Endothelial cell of umbilical vein (primary cell): ENCODE data around the gene TMEM174. TPM values are rescaled to one million over a fixed set of nuclear protein-coding genes. Genes with fewer than 3 reads are reported as not detected.

Experiments
- BruUV-seq: library from RNA; stranded (reverse); fragments of 400-500 nt; replicated peaks from 2 replicates; lab custom pipeline; 2021; lab: Mats Ljungman, UMichigan
- CTCF ChIA-PET: fragments of 300-600, 350-600 bp; sonication (Branson Sonifier 250); formaldehyde crosslinking; loops from one replicate; lab custom pipeline; 2021; ENCODE audit warnings: antibody characterized with exemption, inconsistent platforms; lab: Charles Lee
- POLR2A ChIA-PET: fragments of 300-600, 350-600 bp; sonication (Branson Sonifier 250); formaldehyde crosslinking; loops from one replicate; lab custom pipeline; 2021; ENCODE audit warnings: antibody characterized with exemption, inconsistent platforms; lab: Charles Lee
- DNase-seq: peaks from one replicate; pipeline ENCODE4 v3.0.0-alpha.2; 2011; ENCODE audit warnings: low read depth, low spot score
- FAIRE-seq: peaks from 2 replicates; lab custom pipeline; 2011; peaks lifted over from hg19 to GRCh38; lab: Jason Lieb, UNC
- H2AFZ ChIP-seq: 2 replicates; pipeline ENCODE4 v1.6.0; 2012; ENCODE audit warnings: low read depth, low read length, control low read depth, inconsistent platforms
- H3K27ac ChIP-seq: 2 replicates; pipeline ENCODE4 v1.5.1; 2011; ENCODE audit warnings: low read depth, mild to moderate bottlenecking, control low read depth, low read length, moderate library complexity; ENCODE audit not compliant: insufficient read depth
- H3K27me3 ChIP-seq, 2 experiments: 2 replicates each; pipeline versions ENCODE4 v1.6.0 to v1.6.1; 2011; ENCODE audit warnings: low read length in 2 of 2, mixed read lengths in 1 of 2; ENCODE audit not compliant: control insufficient read depth in 2 of 2, insufficient read depth in 2 of 2
- H3K36me3 ChIP-seq, 2 experiments: 2 replicates in 1 of 2; 3 replicates in 1 of 2; pipeline ENCODE4 v1.5.1; 2011; ENCODE audit warnings: low read length in 2 of 2, mild to moderate bottlenecking in 1 of 2, moderate library complexity in 1 of 2; ENCODE audit not compliant: control insufficient read depth in 2 of 2, insufficient read depth in 2 of 2; ENCODE audit errors: extremely low read depth in 1 of 2
- H3K4me1 ChIP-seq: 3 replicates; pipeline ENCODE4 v1.5.1; 2011; ENCODE audit warnings: mild to moderate bottlenecking, low read length; ENCODE audit not compliant: control insufficient read depth, insufficient read depth; ENCODE audit errors: extremely low read depth
- H3K4me2 ChIP-seq: 2 replicates; pipeline ENCODE4 v1.6.1; 2011; ENCODE audit warnings: low read length, control low read depth, mixed read lengths; ENCODE audit not compliant: insufficient read depth
- H3K4me3 ChIP-seq, 3 experiments: fragments of 200-600 bp in 1 of 3; sonication (generic), shearing (Covaris generic) in 1 of 3; replicated peaks in 1 of 3; 2 replicates each; pipeline ENCODE4 v1.5.1; 2011 to 2016; ENCODE audit warnings: control low read depth in 3 of 3, low read length in 3 of 3, mild to moderate bottlenecking in 2 of 3, inconsistent platforms in 1 of 3, low read depth in 1 of 3, moderate library complexity in 1 of 3; ENCODE audit not compliant: insufficient read depth in 1 of 3
- H3K79me2 ChIP-seq: 2 replicates; pipeline ENCODE4 v1.6.0; 2012; ENCODE audit warnings: low read length, inconsistent platforms; ENCODE audit not compliant: control insufficient read depth, insufficient read depth
- H3K9ac ChIP-seq: replicated peaks from 2 replicates; pipeline ENCODE3; 2011; ENCODE audit warnings: low read length, control low read depth; ENCODE audit not compliant: insufficient read depth; ENCODE audit errors: extremely low read depth
- H3K9me1 ChIP-seq: replicated peaks from 3 replicates; pipeline ENCODE4 v1.6.0; 2011; ENCODE audit warnings: mild to moderate bottlenecking, low read length; ENCODE audit not compliant: control insufficient read depth, insufficient read depth; ENCODE audit errors: extremely low read depth
- H3K9me3 ChIP-seq: replicated peaks from 2 replicates; pipeline ENCODE4 v1.5.1; 2012; ENCODE audit warnings: low read length, inconsistent platforms; ENCODE audit not compliant: control insufficient read depth, insufficient read depth
- H4K20me1 ChIP-seq: replicated peaks from 2 replicates; pipeline ENCODE3; 2011; ENCODE audit warnings: mild to moderate bottlenecking, low read length; ENCODE audit not compliant: control insufficient read depth, insufficient read depth; ENCODE audit errors: extremely low read depth
- EZH2 ChIP-seq: IDR thresholded peaks from 2 replicates; pipeline ENCODE4 v1.6.1; 2012; ENCODE audit warnings: borderline replicate concordance, low read depth, mild to moderate bottlenecking, moderate library complexity, low read length, inconsistent platforms; ENCODE audit not compliant: severe bottlenecking
- FOS ChIP-seq: IDR thresholded peaks from 2 replicates; pipeline ENCODE4 v1.6.1; 2011; ENCODE audit warnings: mild to moderate bottlenecking, low read length, moderate library complexity, borderline replicate concordance; ENCODE audit not compliant: insufficient read depth
- GATA2 ChIP-seq: IDR thresholded peaks from 2 replicates; pipeline ENCODE4 v1.7.0; 2011; ENCODE audit warnings: low read depth, mild to moderate bottlenecking, moderate library complexity, mixed read lengths, low read length; ENCODE audit not compliant: insufficient read length, insufficient read depth
- JUN ChIP-seq: IDR thresholded peaks from 2 replicates; pipeline ENCODE4 v1.6.1; 2011; ENCODE audit warnings: borderline replicate concordance, low read depth; ENCODE audit not compliant: insufficient read length, insufficient read depth
- MAX ChIP-seq: IDR thresholded peaks from 2 replicates; pipeline ENCODE4 v1.6.1; 2011; ENCODE audit not compliant: insufficient read depth, insufficient read length
- MYC ChIP-seq: IDR thresholded peaks from one replicate; pipeline ENCODE4 v1.6.1; 2011; ENCODE audit warnings: mild to moderate bottlenecking, low read depth, low read length
- POLR2A ChIP-seq: IDR thresholded peaks from 2 replicates; pipeline ENCODE4 v1.6.1; 2012; ENCODE audit warnings: low read depth, mild to moderate bottlenecking, control low read depth, low read length
- POLR2AphosphoS5 ChIP-seq: IDR thresholded peaks from 2 replicates; pipeline ENCODE4 v1.6.1; 2012; ENCODE audit warnings: low read depth, mild to moderate bottlenecking, control low read depth, low read length, moderate library complexity; ENCODE audit not compliant: insufficient read depth
- dilution Hi-C: fragments of 300-500 bp; cut with MboI; formaldehyde crosslinking; loops from one replicate; pipeline ENCODE4 v1.15.0; 2019; ENCODE audit warnings: low sequenced_read_pairs; ENCODE audit not compliant: extremely low pct_ligation_motif_present
- intact Hi-C: fragments of 100-400 bp; cut with micrococcal nuclease; formaldehyde crosslinking; loops from one replicate; pipeline ENCODE4 v1.10.0; 2022
- polyA plus RNA-seq, 4 experiments: library from polyadenylated mRNA; depleted of rRNA in 3 of 4; stranded (reverse) in 3 of 4; unstranded in 1 of 4; fragments of >200 nt; gene quantifications; 2 replicates each; pipeline versions ENCODE4 v1.2.1 to v1.2.3, GENCODE V29; 2011 to 2012; ENCODE audit warnings: missing spikeins in 1 of 4
- total RNA-seq: library from RNA; stranded (reverse); gene quantifications from 2 replicates; pipeline ENCODE4 v1.2.3, GENCODE V29; 2021
- TF ChIP-seq, protein P1 (sequence below), 2 donors: IDR thresholded peaks; 1 replicate in 1 of 2; 2 replicates in 1 of 2; pipeline ENCODE4 v1.5.1; 2011; ENCODE audit warnings: low read length in 2 of 2, mild to moderate bottlenecking in 2 of 2, moderate library complexity in 2 of 2, control low read depth in 1 of 2, inconsistent platforms in 1 of 2, low read depth in 1 of 2; ENCODE audit not compliant: insufficient read depth in 1 of 2; ENCODE audit errors: extremely low read depth in 1 of 2

TMEM174 gene
- total and polyA plus RNA-seq, 2 donors (not counting 3 experiments of a cell fraction or from before 2014, with no cell fraction given) = not detected

DNA sequence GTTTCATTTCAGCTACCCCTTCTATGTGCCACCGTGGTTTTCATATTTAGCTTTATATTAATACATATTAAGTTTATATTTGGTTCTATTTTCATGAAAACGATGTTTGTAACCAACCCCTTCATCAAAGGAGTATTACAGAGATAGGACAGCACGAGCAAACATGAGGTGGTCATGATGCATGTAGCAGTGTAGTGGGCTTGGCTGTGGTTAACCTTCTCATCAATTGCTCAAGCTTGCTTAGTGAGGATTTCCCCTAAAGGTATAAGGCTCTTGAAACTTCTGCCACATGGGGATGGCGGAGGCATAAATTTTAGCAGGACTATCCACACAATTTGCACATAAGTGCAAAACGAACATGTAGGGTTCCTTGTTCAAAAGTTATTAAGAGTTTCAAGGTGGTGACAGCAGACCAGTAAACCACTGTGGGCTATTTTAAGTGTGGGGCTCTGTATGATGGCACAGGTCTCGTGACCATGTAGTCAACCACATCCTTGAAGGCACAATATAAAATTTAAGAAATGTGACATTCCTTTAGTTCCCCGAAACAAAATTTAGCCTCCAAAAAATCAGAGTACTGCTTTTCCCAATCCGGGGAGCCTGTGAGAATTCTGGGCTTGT is 24.8 kb downstream of the TMEM174 start:
- H3K4me2 ChIP-seq = no peak overlapping the region
- H3K9ac ChIP-seq = no peak overlapping the region
- no peak for TF ChIP-seq MYC
- TF ChIP-seq, protein P1, sequence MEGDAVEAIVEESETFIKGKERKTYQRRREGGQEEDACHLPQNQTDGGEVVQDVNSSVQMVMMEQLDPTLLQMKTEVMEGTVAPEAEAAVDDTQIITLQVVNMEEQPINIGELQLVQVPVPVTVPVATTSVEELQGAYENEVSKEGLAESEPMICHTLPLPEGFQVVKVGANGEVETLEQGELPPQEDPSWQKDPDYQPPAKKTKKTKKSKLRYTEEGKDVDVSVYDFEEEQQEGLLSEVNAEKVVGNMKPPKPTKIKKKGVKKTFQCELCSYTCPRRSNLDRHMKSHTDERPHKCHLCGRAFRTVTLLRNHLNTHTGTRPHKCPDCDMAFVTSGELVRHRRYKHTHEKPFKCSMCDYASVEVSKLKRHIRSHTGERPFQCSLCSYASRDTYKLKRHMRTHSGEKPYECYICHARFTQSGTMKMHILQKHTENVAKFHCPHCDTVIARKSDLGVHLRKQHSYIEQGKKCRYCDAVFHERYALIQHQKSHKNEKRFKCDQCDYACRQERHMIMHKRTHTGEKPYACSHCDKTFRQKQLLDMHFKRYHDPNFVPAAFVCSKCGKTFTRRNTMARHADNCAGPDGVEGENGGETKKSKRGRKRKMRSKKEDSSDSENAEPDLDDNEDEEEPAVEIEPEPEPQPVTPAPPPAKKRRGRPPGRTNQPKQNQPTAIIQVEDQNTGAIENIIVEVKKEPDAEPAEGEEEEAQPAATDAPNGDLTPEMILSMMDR (IDR thresholded peaks at IDR 0.05; ENCODE audit: extremely low read depth in 1 of 2, insufficient read depth in 1 of 2, low read depth in 1 of 2, low read length in 2 of 2) = no peak
- TF ChIP-seq POLR2AphosphoS5 = no peak
- no peak for TF ChIP-seq EZH2
- no peak for TF ChIP-seq JUN
- TF ChIP-seq FOS = no peak
- TF ChIP-seq GATA2 = no peak
- no peak for TF ChIP-seq POLR2A
- TF ChIP-seq MAX = no peak
- H2AFZ ChIP-seq = no peak overlapping the region
- dilution Hi-C loops (no loop called here), intact Hi-C loops (no loop called here)
- BruUV-seq = no TSS peak
- H4K20me1 ChIP-seq = no peaks in the 10 kb centered on the region
- no peak overlapping the region for H3K27ac ChIP-seq
- H3K79me2 ChIP-seq = no peaks in the 10 kb centered on the region
- DNase-seq (no peak), FAIRE-seq (no peak)
- no peaks in the 10 kb centered on the region for H3K4me1 ChIP-seq
- no peaks in the 10 kb centered on the region for H3K9me1 ChIP-seq
- POLR2A ChIA-PET = no interaction called here
- H3K27me3 ChIP-seq = peaks cover 38 to 41% of the 10 kb centered on the region in 2 experiments
- no peaks in the 10 kb centered on the region for H3K9me3 ChIP-seq
- CTCF ChIA-PET = interaction anchor here (0.7 to 0.8 kb wide), 2 partner anchors 19 to 254 kb away, joined by 3 read pairs; no protein-coding TSS in a partner anchor
- no peak overlapping the region for H3K4me3 ChIP-seq
- no peaks in the 10 kb centered on the region for H3K36me3 ChIP-seq
